SK-N-SH (cell line): ENCODE data around the gene CKM. TPM values are rescaled to one million over a fixed set of nuclear protein-coding genes. Genes with fewer than 3 reads are reported as not detected.

ENCODE experiments used
- CTCF ChIA-PET: fragments of 300-600, 350-600 bp; formaldehyde crosslinking; extraction: SDS; loops from one replicate; lab custom pipeline; 2021; lab: Yijun Ruan, JAX
- POLR2A ChIA-PET: fragments of 350-600 bp; sonication (Branson Sonifier 250); formaldehyde crosslinking; extraction: SDS; loops from one replicate; lab custom pipeline; 2020; ENCODE audit warnings: antibody characterized with exemption, inconsistent platforms; lab: Yijun Ruan, JAX
- DNase-seq: peaks from one replicate; pipeline ENCODE4 v3.0.0; 2012
- H2AFZ ChIP-seq: fragments of 200-600 bp; sonication (generic); 2 replicates; pipeline ENCODE4 v1.8.1; 2016; ENCODE audit warnings: antibody characterized with exemption, mild to moderate bottlenecking, low read depth
- H3F3A ChIP-seq: fragments of 200-600 bp; sonication (generic); replicated peaks from 2 replicates; pipeline ENCODE3; 2016; ENCODE audit warnings: antibody characterized with exemption, mild to moderate bottlenecking; ENCODE audit not compliant: insufficient read depth
- H3K27ac ChIP-seq, 2 experiments: fragments of 200-500 bp in 1 of 2; fragments of 200-600 bp in 1 of 2; sonication (Bioruptor generic) in 1 of 2; sonication (generic), shearing (Covaris generic) in 1 of 2; 2 replicates each; pipeline versions ENCODE4 v1.5.1 to v1.6.1; 2014 to 2016; ENCODE audit warnings: low read depth in 2 of 2, inconsistent platforms in 1 of 2, low read length in 1 of 2, mild to moderate bottlenecking in 1 of 2, mixed read lengths in 1 of 2
- H3K27me3 ChIP-seq: fragments of 200-600 bp; sonication (generic), shearing (Covaris generic); 2 replicates; pipeline ENCODE4 v1.6.1; 2016; ENCODE audit warnings: mixed run types; ENCODE audit not compliant: insufficient read depth
- H3K36me3 ChIP-seq, 2 experiments: fragments of 200-500 bp in 1 of 2; fragments of 200-600 bp in 1 of 2; sonication (Bioruptor generic) in 1 of 2; sonication (generic) in 1 of 2; replicated peaks in 1 of 2; 2 replicates each; pipeline versions ENCODE3 to v1.5.1; 2014 to 2016; ENCODE audit warnings: low read length in 1 of 2, mild to moderate bottlenecking in 1 of 2; ENCODE audit not compliant: insufficient read depth in 2 of 2, control insufficient read depth in 1 of 2
- H3K4me1 ChIP-seq, 2 experiments: fragments of 200-500 bp in 1 of 2; fragments of 200-600 bp in 1 of 2; sonication (Bioruptor generic) in 1 of 2; sonication (generic), shearing (Covaris generic) in 1 of 2; 2 replicates each; pipeline versions ENCODE4 v1.5.1 to v1.6.1; 2014 to 2016; ENCODE audit warnings: low read depth in 1 of 2, low read length in 1 of 2, mixed run types in 1 of 2; ENCODE audit not compliant: insufficient read depth in 2 of 2, control insufficient read depth in 1 of 2
- H3K4me2 ChIP-seq: fragments of 200-600 bp; sonication (generic), shearing (Covaris generic); 2 replicates; pipeline ENCODE4 v1.6.1; 2017; ENCODE audit warnings: mixed run types
- H3K4me3 ChIP-seq, 2 experiments: fragments of 200-500 bp in 1 of 2; fragments of 200-600 bp in 1 of 2; sonication (Bioruptor generic) in 1 of 2; sonication (generic), shearing (Covaris generic) in 1 of 2; 2 replicates each; pipeline versions ENCODE4 v1.5.1 to v1.8.1; 2014 to 2016; ENCODE audit warnings: low read depth in 2 of 2, inconsistent platforms in 1 of 2, low read length in 1 of 2, mild to moderate bottlenecking in 1 of 2, mixed read lengths in 1 of 2, moderate library complexity in 1 of 2
- H3K79me2 ChIP-seq: fragments of 200-600 bp; sonication (generic); 2 replicates; pipeline ENCODE4 v1.8.1; 2017; ENCODE audit warnings: mild to moderate bottlenecking; ENCODE audit not compliant: insufficient read depth
- H3K9ac ChIP-seq: fragments of 200-600 bp; sonication (generic); 2 replicates; pipeline ENCODE4 v1.6.1; 2017; ENCODE audit warnings: mixed run types
- H3K9me2 ChIP-seq: fragments of 200-600 bp; sonication (generic); 2 replicates; pipeline ENCODE4 v1.6.1; 2017; ENCODE audit warnings: mixed run types
- H3K9me3 ChIP-seq: fragments of 200-600 bp; sonication (generic); 2 replicates; pipeline ENCODE4 v1.6.1; 2017; ENCODE audit warnings: mixed run types, mild to moderate bottlenecking, moderate library complexity
- H4K20me1 ChIP-seq: fragments of 200-600 bp; sonication (generic); 2 replicates; pipeline ENCODE4 v1.6.1; 2017; ENCODE audit warnings: mild to moderate bottlenecking, mixed run types; ENCODE audit not compliant: insufficient read depth
- CHD2 ChIP-seq: fragments of 150-350 bp; IDR thresholded peaks from 2 replicates; pipeline ENCODE4 v1.6.1; 2018; ENCODE audit warnings: low read length; ENCODE audit not compliant: partially characterized antibody
- ELF1 ChIP-seq: IDR thresholded peaks from 2 replicates; pipeline ENCODE4 v1.4.0; 2012
- EZH2phosphoT487 ChIP-seq: fragments of 200-600 bp; sonication (generic); IDR thresholded peaks from 2 replicates; pipeline ENCODE4 v1.6.1; 2017; ENCODE audit warnings: low read depth, mixed run types, mild to moderate bottlenecking, antibody characterized with exemption, moderate library complexity, borderline replicate concordance
- FOSL2 ChIP-seq: IDR thresholded peaks from 2 replicates; pipeline ENCODE4 v1.4.0; 2012; ENCODE audit warnings: low read depth, mild to moderate bottlenecking, moderate library complexity, borderline replicate concordance
- FOXM1 ChIP-seq: IDR thresholded peaks from 2 replicates; pipeline ENCODE4 v1.4.0; 2012; ENCODE audit warnings: low read depth, mild to moderate bottlenecking
- GABPA ChIP-seq: IDR thresholded peaks from 2 replicates; pipeline ENCODE4 v1.4.0; 2012; ENCODE audit warnings: low read depth, mild to moderate bottlenecking
- GATA2 ChIP-seq: sonication (generic); formaldehyde crosslinking; IDR thresholded peaks from 2 replicates; pipeline ENCODE4 v1.5.0; 2020; ENCODE audit warnings: mild to moderate bottlenecking, missing genetic modification reagents
- JUND ChIP-seq: IDR thresholded peaks from 2 replicates; pipeline ENCODE4 v1.4.0; 2012
- MXI1 ChIP-seq: IDR thresholded peaks from 2 replicates; pipeline ENCODE4 v1.6.1; 2012; ENCODE audit warnings: mild to moderate bottlenecking, low read depth, low read length, improper control_type of control experiment
- NFIC ChIP-seq: IDR thresholded peaks from 2 replicates; pipeline ENCODE4 v1.4.0; 2012; ENCODE audit warnings: borderline replicate concordance
- NRF1 ChIP-seq: IDR thresholded peaks from 2 replicates; pipeline ENCODE4 v1.6.1; 2012; ENCODE audit warnings: low read depth, mild to moderate bottlenecking, low read length
- RAD21 ChIP-seq: IDR thresholded peaks from 2 replicates; pipeline ENCODE4 v1.6.1; 2012; ENCODE audit warnings: mild to moderate bottlenecking, low read length
- RXRA ChIP-seq: IDR thresholded peaks from 2 replicates; pipeline ENCODE4 v1.4.0; 2012; ENCODE audit warnings: low read depth, mild to moderate bottlenecking, borderline replicate concordance
- SMC3 ChIP-seq: IDR thresholded peaks from 2 replicates; pipeline ENCODE4 v1.6.1; 2012; ENCODE audit warnings: low read depth, low read length, improper control_type of control experiment
- WGBS: methylation state at CpG from one replicate; pipeline ENCODE4 v1.1.6; 2017; ENCODE audit warnings: low lambda C conversion rate; 5-methylcytosine and 5-hydroxymethylcytosine counted together
- polyA plus RNA-seq, 3 experiments: library from polyadenylated mRNA; depleted of rRNA; stranded (reverse); fragments of >200 nt; gene quantifications; 2 replicates each; pipeline ENCODE4 v1.2.3, GENCODE V29; 2012
- TF ChIP-seq, protein P1 (sequence below): fragments of 200-600 bp; sonication (generic); IDR thresholded peaks from 2 replicates; pipeline ENCODE4 v1.6.1; 2017; ENCODE audit warnings: antibody characterized with exemption, mild to moderate bottlenecking, moderate library complexity
- TF ChIP-seq, protein P2 (sequence below): IDR thresholded peaks from 2 replicates; pipeline ENCODE4 v1.4.0; 2012; ENCODE audit warnings: low read depth
- TF ChIP-seq, protein P3 (sequence below): IDR thresholded peaks from 2 replicates; pipeline ENCODE4 v1.4.0; 2012; ENCODE audit warnings: low read depth, borderline replicate concordance
- TF ChIP-seq, protein P4 (sequence below): IDR thresholded peaks from 2 replicates; pipeline ENCODE4 v1.6.1; 2012; ENCODE audit warnings: mild to moderate bottlenecking, low read depth, low read length, moderate library complexity
- TF ChIP-seq, protein P5 (sequence below): IDR thresholded peaks from 2 replicates; pipeline ENCODE4; 2012

Gene CKM
- polyA plus RNA-seq, 1 of the 3 experiments (the other 2 are of a cell fraction), result 0.05 TPM

DNA sequence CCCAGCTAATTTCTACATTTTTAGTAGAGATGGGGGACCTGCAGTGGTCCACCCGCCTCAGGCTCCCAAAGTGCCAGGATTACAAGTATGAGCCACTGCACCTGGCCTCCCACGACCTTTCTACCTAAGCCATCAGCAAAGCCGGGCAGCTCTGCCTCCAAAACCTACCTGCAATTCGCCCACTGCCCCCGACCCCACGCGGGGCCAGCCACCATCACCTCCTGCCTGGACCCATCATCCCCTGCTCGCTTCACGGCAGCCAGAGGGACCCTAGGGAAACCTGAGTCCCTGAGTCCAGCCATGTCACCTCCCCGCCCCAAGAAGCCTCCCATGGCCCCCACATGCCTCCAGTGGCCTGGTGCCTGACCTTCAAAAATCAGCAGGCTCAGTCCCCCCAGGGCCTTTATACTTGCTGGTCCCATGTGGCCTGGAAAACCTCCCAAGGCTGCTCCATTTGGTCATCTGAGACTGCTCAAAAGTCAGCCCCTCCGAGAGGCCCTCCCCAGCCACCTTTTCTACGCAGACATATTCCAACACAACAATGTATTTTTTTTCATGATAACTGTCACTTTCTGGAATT, 35.6 kb upstream of the CKM start:
- H3F3A ChIP-seq, result no peaks in the 10 kb centered on the region
- TF ChIP-seq, protein P1, sequence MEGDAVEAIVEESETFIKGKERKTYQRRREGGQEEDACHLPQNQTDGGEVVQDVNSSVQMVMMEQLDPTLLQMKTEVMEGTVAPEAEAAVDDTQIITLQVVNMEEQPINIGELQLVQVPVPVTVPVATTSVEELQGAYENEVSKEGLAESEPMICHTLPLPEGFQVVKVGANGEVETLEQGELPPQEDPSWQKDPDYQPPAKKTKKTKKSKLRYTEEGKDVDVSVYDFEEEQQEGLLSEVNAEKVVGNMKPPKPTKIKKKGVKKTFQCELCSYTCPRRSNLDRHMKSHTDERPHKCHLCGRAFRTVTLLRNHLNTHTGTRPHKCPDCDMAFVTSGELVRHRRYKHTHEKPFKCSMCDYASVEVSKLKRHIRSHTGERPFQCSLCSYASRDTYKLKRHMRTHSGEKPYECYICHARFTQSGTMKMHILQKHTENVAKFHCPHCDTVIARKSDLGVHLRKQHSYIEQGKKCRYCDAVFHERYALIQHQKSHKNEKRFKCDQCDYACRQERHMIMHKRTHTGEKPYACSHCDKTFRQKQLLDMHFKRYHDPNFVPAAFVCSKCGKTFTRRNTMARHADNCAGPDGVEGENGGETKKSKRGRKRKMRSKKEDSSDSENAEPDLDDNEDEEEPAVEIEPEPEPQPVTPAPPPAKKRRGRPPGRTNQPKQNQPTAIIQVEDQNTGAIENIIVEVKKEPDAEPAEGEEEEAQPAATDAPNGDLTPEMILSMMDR, result no peak
- TF ChIP-seq, protein P2, sequence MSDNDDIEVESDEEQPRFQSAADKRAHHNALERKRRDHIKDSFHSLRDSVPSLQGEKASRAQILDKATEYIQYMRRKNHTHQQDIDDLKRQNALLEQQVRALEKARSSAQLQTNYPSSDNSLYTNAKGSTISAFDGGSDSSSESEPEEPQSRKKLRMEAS, result no peak
- TF ChIP-seq EZH2phosphoT487 (no peak), FOXM1 (no peak), RXRA (no peak), SMC3 (no peak), NFIC (no peak), MXI1 (no peak), CHD2 (no peak), GATA2 (CRISPR knock-in tag) (no peak), ELF1 (no peak), NRF1 (no peak), JUND (no peak), FOSL2 (no peak), RAD21 (no peak), GABPA (no peak)
- TF ChIP-seq, protein P3, sequence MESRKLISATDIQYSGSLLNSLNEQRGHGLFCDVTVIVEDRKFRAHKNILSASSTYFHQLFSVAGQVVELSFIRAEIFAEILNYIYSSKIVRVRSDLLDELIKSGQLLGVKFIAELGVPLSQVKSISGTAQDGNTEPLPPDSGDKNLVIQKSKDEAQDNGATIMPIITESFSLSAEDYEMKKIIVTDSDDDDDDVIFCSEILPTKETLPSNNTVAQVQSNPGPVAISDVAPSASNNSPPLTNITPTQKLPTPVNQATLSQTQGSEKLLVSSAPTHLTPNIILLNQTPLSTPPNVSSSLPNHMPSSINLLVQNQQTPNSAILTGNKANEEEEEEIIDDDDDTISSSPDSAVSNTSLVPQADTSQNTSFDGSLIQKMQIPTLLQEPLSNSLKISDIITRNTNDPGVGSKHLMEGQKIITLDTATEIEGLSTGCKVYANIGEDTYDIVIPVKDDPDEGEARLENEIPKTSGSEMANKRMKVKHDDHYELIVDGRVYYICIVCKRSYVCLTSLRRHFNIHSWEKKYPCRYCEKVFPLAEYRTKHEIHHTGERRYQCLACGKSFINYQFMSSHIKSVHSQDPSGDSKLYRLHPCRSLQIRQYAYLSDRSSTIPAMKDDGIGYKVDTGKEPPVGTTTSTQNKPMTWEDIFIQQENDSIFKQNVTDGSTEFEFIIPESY, result no peak
- TF ChIP-seq, protein P4, sequence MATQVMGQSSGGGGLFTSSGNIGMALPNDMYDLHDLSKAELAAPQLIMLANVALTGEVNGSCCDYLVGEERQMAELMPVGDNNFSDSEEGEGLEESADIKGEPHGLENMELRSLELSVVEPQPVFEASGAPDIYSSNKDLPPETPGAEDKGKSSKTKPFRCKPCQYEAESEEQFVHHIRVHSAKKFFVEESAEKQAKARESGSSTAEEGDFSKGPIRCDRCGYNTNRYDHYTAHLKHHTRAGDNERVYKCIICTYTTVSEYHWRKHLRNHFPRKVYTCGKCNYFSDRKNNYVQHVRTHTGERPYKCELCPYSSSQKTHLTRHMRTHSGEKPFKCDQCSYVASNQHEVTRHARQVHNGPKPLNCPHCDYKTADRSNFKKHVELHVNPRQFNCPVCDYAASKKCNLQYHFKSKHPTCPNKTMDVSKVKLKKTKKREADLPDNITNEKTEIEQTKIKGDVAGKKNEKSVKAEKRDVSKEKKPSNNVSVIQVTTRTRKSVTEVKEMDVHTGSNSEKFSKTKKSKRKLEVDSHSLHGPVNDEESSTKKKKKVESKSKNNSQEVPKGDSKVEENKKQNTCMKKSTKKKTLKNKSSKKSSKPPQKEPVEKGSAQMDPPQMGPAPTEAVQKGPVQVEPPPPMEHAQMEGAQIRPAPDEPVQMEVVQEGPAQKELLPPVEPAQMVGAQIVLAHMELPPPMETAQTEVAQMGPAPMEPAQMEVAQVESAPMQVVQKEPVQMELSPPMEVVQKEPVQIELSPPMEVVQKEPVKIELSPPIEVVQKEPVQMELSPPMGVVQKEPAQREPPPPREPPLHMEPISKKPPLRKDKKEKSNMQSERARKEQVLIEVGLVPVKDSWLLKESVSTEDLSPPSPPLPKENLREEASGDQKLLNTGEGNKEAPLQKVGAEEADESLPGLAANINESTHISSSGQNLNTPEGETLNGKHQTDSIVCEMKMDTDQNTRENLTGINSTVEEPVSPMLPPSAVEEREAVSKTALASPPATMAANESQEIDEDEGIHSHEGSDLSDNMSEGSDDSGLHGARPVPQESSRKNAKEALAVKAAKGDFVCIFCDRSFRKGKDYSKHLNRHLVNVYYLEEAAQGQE, result no peak
- TF ChIP-seq, protein P5, sequence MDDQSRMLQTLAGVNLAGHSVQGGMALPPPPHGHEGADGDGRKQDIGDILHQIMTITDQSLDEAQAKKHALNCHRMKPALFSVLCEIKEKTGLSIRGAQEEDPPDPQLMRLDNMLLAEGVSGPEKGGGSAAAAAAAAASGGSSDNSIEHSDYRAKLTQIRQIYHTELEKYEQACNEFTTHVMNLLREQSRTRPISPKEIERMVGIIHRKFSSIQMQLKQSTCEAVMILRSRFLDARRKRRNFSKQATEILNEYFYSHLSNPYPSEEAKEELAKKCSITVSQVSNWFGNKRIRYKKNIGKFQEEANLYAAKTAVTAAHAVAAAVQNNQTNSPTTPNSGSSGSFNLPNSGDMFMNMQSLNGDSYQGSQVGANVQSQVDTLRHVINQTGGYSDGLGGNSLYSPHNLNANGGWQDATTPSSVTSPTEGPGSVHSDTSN, result no peak
- TF ChIP-seq, all 33 proteins: peak for 0
- CTCF ChIA-PET, result interaction anchor here (0.6 to 1.3 kb wide), 2 partner anchors 20 to 658 kb away, joined by 3 to 4 read pairs; no protein-coding TSS in a partner anchor
- Histone ChIP-seq H3K4me3 (no peak overlapping the region), H3K9me2 (no peaks in the 10 kb centered on the region), H3K27me3 (no peaks in the 10 kb centered on the region), H3K36me3 (peaks cover 14 to 43% of the 10 kb centered on the region in 2 experiments), H3K9me3 (no peaks in the 10 kb centered on the region), H3K9ac (no peak overlapping the region), H4K20me1 (no peaks in the 10 kb centered on the region), H3K79me2 (no peaks in the 10 kb centered on the region; the same call in 1 of the 2 replicates), H2AFZ (no peak overlapping the region), H3K4me2 (no peak overlapping the region), H3K27ac (no peak overlapping the region), H3K4me1 (no peaks in the 10 kb centered on the region)
- 100% methylated on average over 2 of the region's 12 CpGs for WGBS
- POLR2A ChIA-PET, result no interaction called here
- no peak for DNase-seq
